Liver (tissue), 9 donors: ENCODE results near the gene ARCN1. TPM values are rescaled to one million over a fixed set of nuclear protein-coding genes. Genes with fewer than 3 reads are reported as not detected.

Source experiments
- DNase-seq: peaks from one replicate; pipeline ENCODE4 v3.0.0-alpha.2; 2017; ENCODE audit warnings: low spot score
- H3K27ac ChIP-seq, 2 donors: one replicate each; pipeline ENCODE4 v1.7.0; 2013; ENCODE audit warnings: inconsistent platforms in 2 of 2, low read length in 2 of 2, control low read depth in 1 of 2, low read depth in 1 of 2, mild to moderate bottlenecking in 1 of 2
- H3K27me3 ChIP-seq, 4 donors: one replicate each; pipeline versions ENCODE4 v1.6.1 to v1.7.0; 2013; ENCODE audit warnings: low read length in 3 of 4, inconsistent platforms in 1 of 4, mild to moderate bottlenecking in 1 of 4, moderate library complexity in 1 of 4; ENCODE audit not compliant: control insufficient read depth in 4 of 4, insufficient read depth in 4 of 4
- H3K36me3 ChIP-seq, 4 donors: one replicate each; pipeline versions ENCODE4 v1.6.1 to v1.7.0; 2013; ENCODE audit warnings: low read length in 3 of 4, mild to moderate bottlenecking in 3 of 4, low read depth in 1 of 4, moderate library complexity in 1 of 4; ENCODE audit not compliant: control insufficient read depth in 4 of 4, insufficient read depth in 3 of 4
- H3K4me1 ChIP-seq, 4 donors: one replicate each; pipeline versions ENCODE4 v1.6.1 to v1.7.0; 2013; ENCODE audit warnings: low read length in 3 of 4, mild to moderate bottlenecking in 3 of 4, moderate library complexity in 1 of 4; ENCODE audit not compliant: control insufficient read depth in 4 of 4, insufficient read depth in 4 of 4
- H3K4me3 ChIP-seq, 3 donors: one replicate each; pipeline versions ENCODE4 v1.6.1 to v1.7.0; 2013; ENCODE audit warnings: low read length in 3 of 3, control low read depth in 1 of 3, low read depth in 1 of 3, mild to moderate bottlenecking in 1 of 3
- H3K9ac ChIP-seq, 2 donors: one replicate each; pipeline ENCODE4 v1.7.0; 2013; ENCODE audit warnings: low read length in 2 of 2, mild to moderate bottlenecking in 2 of 2, moderate library complexity in 2 of 2, control low read depth in 1 of 2, low read depth in 1 of 2
- H3K9me3 ChIP-seq, 4 donors: one replicate each; pipeline versions ENCODE4 v1.6.1 to v1.7.0; 2013; ENCODE audit warnings: low read length in 3 of 4; ENCODE audit not compliant: control insufficient read depth in 4 of 4
- EGR1 ChIP-seq, 2 donors: IDR thresholded peaks; 2 replicates each; pipeline ENCODE4 v1.6.1; 2016 to 2018; ENCODE audit warnings: antibody characterized with exemption in 2 of 2, low read depth in 2 of 2
- FOXA2 ChIP-seq: IDR thresholded peaks from 2 replicates; pipeline ENCODE4 v1.6.1; 2016; ENCODE audit warnings: antibody characterized with exemption
- HNF4A ChIP-seq, 2 donors: conservative IDR thresholded peaks; 2 replicates each; pipeline ENCODE4 v1.6.1; 2016; ENCODE audit warnings: antibody characterized with exemption in 2 of 2, mild to moderate bottlenecking in 2 of 2
- HNF4G ChIP-seq: IDR thresholded peaks from 2 replicates; pipeline ENCODE4 v1.6.1; 2016; ENCODE audit warnings: antibody characterized with exemption
- JUND ChIP-seq, 2 donors: IDR thresholded peaks; 2 replicates each; pipeline ENCODE4 v1.6.1; 2016; ENCODE audit warnings: antibody characterized with exemption in 2 of 2
- SP1 ChIP-seq: IDR thresholded peaks from 2 replicates; pipeline ENCODE4 v1.6.1; 2018; ENCODE audit warnings: antibody characterized with exemption, mild to moderate bottlenecking
- TAF1 ChIP-seq: conservative IDR thresholded peaks from 2 replicates; pipeline ENCODE4 v1.6.1; 2016; ENCODE audit warnings: antibody characterized with exemption, mild to moderate bottlenecking
- YY1 ChIP-seq: IDR thresholded peaks from 2 replicates; pipeline ENCODE4 v1.6.1; 2016; ENCODE audit warnings: antibody characterized with exemption, mild to moderate bottlenecking
- WGBS: extraction: QIAGEN DNeasy Blood & Tissue Kit; methylation state at CpG from one replicate; pipeline ENCODE4 v1.1.7; 2013; 5-methylcytosine and 5-hydroxymethylcytosine counted together
- polyA plus RNA-seq, 2 donors: library from polyadenylated mRNA; stranded (reverse) in 1 of 2; unstranded in 1 of 2; fragments of 200-250 nt in 1 of 2; fragments of >200 nt in 1 of 2; fragmentation: Nextera tagmentation in 1 of 2; extraction: Ambion mirVana in 1 of 2; gene quantifications; one replicate each; pipeline versions ENCODE4 v1.2.1 to v1.2.3, GENCODE V29; 2013 to 2015
- total RNA-seq, 2 donors: library from RNA; depleted of rRNA; stranded (reverse); fragments of >200 nt; gene quantifications; one replicate each; pipeline ENCODE4 v1.2.3, GENCODE V29; 2014
- TF ChIP-seq, protein P1 (sequence below): IDR thresholded peaks from 2 replicates; pipeline ENCODE4 v1.6.1; 2016; ENCODE audit warnings: antibody characterized with exemption
- TF ChIP-seq, protein P2 (sequence below): IDR thresholded peaks from 2 replicates; pipeline ENCODE4 v1.6.1; 2016; ENCODE audit warnings: antibody characterized with exemption, mild to moderate bottlenecking
- TF ChIP-seq, protein P3 (sequence below): IDR thresholded peaks from 2 replicates; pipeline ENCODE4 v1.6.1; 2016; ENCODE audit warnings: antibody characterized with exemption
- TF ChIP-seq, protein P4 (sequence below): IDR thresholded peaks from 2 replicates; pipeline ENCODE4 v1.6.1; 2016; ENCODE audit warnings: antibody characterized with exemption
- donor health status: healthy.
- donor health status: healthy.
- donor health status: healthy.
- donor health status: healthy.
- donor health status: healthy.

ARCN1 gene
- total and polyA plus RNA-seq, 4 donors = 36.7 to 95.4 (median 51.8) TPM

DNA sequence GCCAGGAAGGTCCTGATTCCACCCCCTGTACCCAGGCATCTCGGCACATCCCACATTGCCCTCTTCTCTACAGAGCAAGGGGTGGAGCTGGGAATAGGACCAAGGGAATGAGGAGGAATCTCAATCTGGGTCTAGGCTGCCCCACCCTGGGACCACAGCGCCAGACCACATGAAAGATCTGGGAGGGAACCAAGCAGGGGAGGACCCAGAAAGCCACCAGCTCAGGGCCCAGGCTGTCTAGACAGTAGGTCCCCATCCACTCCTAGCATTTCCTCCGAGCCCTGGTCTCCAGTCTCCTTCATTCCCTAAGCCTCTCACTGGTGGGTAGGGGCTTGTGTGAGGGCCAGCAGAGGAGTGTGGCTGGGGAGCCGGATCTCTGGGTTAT is 46.8 kb downstream of the ARCN1 start:
- H3K9ac ChIP-seq = no peak overlapping the region
- DNase-seq = no peak
- H3K4me1 ChIP-seq = peaks cover 0 to 26% (median 0%) of the 10 kb centered on the region in 4 donors
- H3K9me3 ChIP-seq = no peaks in the 10 kb centered on the region
- peak overlapping the region; percentile 80 to 81 for H3K27ac ChIP-seq
- no peaks in the 10 kb centered on the region for H3K36me3 ChIP-seq
- H3K27me3 ChIP-seq = peaks cover 0 to 8% (median under 1%) of the 10 kb centered on the region in 4 donors
- 79% methylated on average over 4 of the region's 4 CpGs for WGBS
- no peak overlapping the region for H3K4me3 ChIP-seq
- TF ChIP-seq, protein P1, sequence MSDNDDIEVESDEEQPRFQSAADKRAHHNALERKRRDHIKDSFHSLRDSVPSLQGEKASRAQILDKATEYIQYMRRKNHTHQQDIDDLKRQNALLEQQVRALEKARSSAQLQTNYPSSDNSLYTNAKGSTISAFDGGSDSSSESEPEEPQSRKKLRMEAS = no peak
- TF ChIP-seq, protein P2, sequence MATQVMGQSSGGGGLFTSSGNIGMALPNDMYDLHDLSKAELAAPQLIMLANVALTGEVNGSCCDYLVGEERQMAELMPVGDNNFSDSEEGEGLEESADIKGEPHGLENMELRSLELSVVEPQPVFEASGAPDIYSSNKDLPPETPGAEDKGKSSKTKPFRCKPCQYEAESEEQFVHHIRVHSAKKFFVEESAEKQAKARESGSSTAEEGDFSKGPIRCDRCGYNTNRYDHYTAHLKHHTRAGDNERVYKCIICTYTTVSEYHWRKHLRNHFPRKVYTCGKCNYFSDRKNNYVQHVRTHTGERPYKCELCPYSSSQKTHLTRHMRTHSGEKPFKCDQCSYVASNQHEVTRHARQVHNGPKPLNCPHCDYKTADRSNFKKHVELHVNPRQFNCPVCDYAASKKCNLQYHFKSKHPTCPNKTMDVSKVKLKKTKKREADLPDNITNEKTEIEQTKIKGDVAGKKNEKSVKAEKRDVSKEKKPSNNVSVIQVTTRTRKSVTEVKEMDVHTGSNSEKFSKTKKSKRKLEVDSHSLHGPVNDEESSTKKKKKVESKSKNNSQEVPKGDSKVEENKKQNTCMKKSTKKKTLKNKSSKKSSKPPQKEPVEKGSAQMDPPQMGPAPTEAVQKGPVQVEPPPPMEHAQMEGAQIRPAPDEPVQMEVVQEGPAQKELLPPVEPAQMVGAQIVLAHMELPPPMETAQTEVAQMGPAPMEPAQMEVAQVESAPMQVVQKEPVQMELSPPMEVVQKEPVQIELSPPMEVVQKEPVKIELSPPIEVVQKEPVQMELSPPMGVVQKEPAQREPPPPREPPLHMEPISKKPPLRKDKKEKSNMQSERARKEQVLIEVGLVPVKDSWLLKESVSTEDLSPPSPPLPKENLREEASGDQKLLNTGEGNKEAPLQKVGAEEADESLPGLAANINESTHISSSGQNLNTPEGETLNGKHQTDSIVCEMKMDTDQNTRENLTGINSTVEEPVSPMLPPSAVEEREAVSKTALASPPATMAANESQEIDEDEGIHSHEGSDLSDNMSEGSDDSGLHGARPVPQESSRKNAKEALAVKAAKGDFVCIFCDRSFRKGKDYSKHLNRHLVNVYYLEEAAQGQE = no peak
- TF ChIP-seq TAF1 = no peak
- no peak for TF ChIP-seq FOXA2
- TF ChIP-seq, protein P3, sequence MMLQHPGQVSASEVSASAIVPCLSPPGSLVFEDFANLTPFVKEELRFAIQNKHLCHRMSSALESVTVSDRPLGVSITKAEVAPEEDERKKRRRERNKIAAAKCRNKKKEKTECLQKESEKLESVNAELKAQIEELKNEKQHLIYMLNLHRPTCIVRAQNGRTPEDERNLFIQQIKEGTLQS = no peak
- TF ChIP-seq HNF4G = no peak
- TF ChIP-seq YY1 = no peak
- TF ChIP-seq JUND (IDR thresholded peaks at IDR 0.05) = no peak
- TF ChIP-seq EGR1 (IDR thresholded peaks at IDR 0.05; ENCODE audit: low read depth in 2 of 2) = no peak
- no peak for TF ChIP-seq SP1
- no peak for TF ChIP-seq HNF4A (conservative IDR thresholded peaks at IDR 0.05)

DNA sequence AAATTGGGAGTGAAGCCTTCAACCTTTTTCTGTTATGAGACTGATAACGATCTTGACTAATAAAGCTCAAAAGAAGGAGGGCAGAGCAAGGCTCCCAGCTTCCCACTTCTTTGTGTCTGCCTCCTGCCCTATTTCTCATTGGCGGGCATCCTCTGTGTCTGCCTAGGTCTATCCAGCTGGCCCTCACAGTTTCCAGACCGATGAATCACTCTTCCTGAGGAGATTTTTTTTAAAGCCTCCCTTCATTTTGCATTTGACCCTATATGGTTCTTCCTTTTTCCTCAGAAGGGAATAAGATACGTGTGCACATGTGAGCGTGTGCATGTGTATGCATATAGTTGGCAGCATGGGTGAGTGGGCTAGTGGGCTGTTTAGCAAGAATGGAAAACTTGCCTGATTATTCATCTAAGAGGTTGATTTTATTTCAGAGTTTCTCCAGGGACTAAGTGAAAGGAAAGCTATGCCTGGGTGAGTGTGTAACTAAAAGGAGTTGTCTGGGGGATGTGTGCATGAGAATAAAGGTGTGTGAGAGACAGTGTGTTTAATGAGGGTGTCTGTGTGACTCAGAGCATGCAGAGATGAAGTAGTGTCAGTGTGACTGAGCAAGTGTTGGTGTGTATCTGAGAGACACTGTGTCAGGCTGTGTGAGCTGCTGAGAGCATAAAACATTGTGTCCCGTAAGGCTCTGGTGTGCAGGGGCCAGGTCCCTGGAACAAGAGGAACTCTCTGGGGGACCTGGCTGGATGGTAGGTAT is 47.4 kb downstream of the ARCN1 start:
- TF ChIP-seq, protein P4, sequence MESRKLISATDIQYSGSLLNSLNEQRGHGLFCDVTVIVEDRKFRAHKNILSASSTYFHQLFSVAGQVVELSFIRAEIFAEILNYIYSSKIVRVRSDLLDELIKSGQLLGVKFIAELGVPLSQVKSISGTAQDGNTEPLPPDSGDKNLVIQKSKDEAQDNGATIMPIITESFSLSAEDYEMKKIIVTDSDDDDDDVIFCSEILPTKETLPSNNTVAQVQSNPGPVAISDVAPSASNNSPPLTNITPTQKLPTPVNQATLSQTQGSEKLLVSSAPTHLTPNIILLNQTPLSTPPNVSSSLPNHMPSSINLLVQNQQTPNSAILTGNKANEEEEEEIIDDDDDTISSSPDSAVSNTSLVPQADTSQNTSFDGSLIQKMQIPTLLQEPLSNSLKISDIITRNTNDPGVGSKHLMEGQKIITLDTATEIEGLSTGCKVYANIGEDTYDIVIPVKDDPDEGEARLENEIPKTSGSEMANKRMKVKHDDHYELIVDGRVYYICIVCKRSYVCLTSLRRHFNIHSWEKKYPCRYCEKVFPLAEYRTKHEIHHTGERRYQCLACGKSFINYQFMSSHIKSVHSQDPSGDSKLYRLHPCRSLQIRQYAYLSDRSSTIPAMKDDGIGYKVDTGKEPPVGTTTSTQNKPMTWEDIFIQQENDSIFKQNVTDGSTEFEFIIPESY = no peak
- TF ChIP-seq JUND (IDR thresholded peaks at IDR 0.05) = peak; percentile 55 to 68

More for the DNA sequence above, 47.4 kb downstream of the ARCN1 start:
- Histone ChIP-seq H3K4me1 (peaks cover 0 to 26% (median 0%) of the 10 kb centered on the region in 4 donors), H3K9ac (no peak overlapping the region), H3K27me3 (peaks cover 0 to 8% (median under 1%) of the 10 kb centered on the region in 4 donors), H3K4me3 (no peak overlapping the region), H3K9me3 (no peaks in the 10 kb centered on the region), H3K27ac (peak overlapping the region; percentile 80 to 81), H3K36me3 (no peaks in the 10 kb centered on the region)
- WGBS = 72% methylated on average over 6 of the region's 6 CpGs
- no peak for DNase-seq
